GM19455 (cell line): Measurements from ENCODE around the gene PRAMEF12.
"Not testable (repeated sequence)": the region's sequence is repeated elsewhere in the genome, so short reads cannot be mapped to it uniquely, and the experiment has no call there.

Experiments used
- ATAC-seq: cut with Tn5 transposase; IDR thresholded peaks from one replicate; pipeline ENCODE4 v1.9.1; 2021; ENCODE audit not compliant: unreplicated experiment

Gene PRAMEF12

GRCh38 chr1:12773438-12773837 lies at the start of gene PRAMEF12:
PRAMEF12 (plus strand) TSS chr1:12773738; CDS start chr1:12774868, 1,130 bp downstream.
- ATAC-seq: no peak

GRCh38 chr1:12728391-12728790 lies 45.1 kb upstream of the PRAMEF12 start:
- ATAC-seq: no peak

GRCh38 chr1:12730156-12730555 lies 43.4 kb upstream of the PRAMEF12 start:
- no peak for ATAC-seq

GRCh38 chr1:12731084-12731483 lies 42.5 kb upstream of the PRAMEF12 start:
- ATAC-seq: not testable (repeated sequence)

- no peak for ATAC-seq
These were observed 38.9 kb upstream of the PRAMEF12 start for GRCh38 chr1:12734651-12735050.

- ATAC-seq: no peak
These were observed 34.6 kb upstream of the PRAMEF12 start for GRCh38 chr1:12738934-12739333.

GRCh38 chr1:12739613-12740012 lies 33.9 kb upstream of the PRAMEF12 start:
- no peak for ATAC-seq

GRCh38 chr1:12741946-12742345 lies 31.6 kb upstream of the PRAMEF12 start:
- ATAC-seq: no peak

- ATAC-seq: no peak
These were observed 28.2 kb upstream of the PRAMEF12 start for GRCh38 chr1:12745126-12745991.

GRCh38 chr1:12745992-12746323 lies 27.6 kb upstream of the PRAMEF12 start, which contains the start of gene CFAP107:
CFAP107 (plus strand) TSS chr1:12746200; CDS start chr1:12746431, 231 bp downstream.
- no peak for ATAC-seq

- ATAC-seq: no peak
These were observed 24.7 kb upstream of the PRAMEF12 start for GRCh38 chr1:12748778-12749355.

GRCh38 chr1:12754738-12755137 lies 18.8 kb upstream of the PRAMEF12 start:
- no peak for ATAC-seq

GRCh38 chr1:12756273-12756672 lies 17.3 kb upstream of the PRAMEF12 start:
- no peak for ATAC-seq

GRCh38 chr1:12756768-12757413 lies 16.6 kb upstream of the PRAMEF12 start:
- no peak for ATAC-seq

- no peak for ATAC-seq
These were observed 15.7 kb upstream of the PRAMEF12 start for GRCh38 chr1:12757836-12758235.

- no peak for ATAC-seq
These were observed 13.2 kb upstream of the PRAMEF12 start for GRCh38 chr1:12760256-12760795.

GRCh38 chr1:12761781-12762180 lies 11.8 kb upstream of the PRAMEF12 start:
- no peak for ATAC-seq

- no peak for ATAC-seq
These were observed 10.8 kb upstream of the PRAMEF12 start for GRCh38 chr1:12762766-12763165.

GRCh38 chr1:12763479-12763878 lies 10.1 kb upstream of the PRAMEF12 start:
- ATAC-seq: no peak

GRCh38 chr1:12764016-12764415 lies 9.5 kb upstream of the PRAMEF12 start:
- ATAC-seq: no peak

- ATAC-seq: no peak
These were observed 4.5 kb upstream of the PRAMEF12 start for GRCh38 chr1:12769031-12769430.
